Forelimb muscle (tissue), 1 donor: Measurements from ENCODE around the gene SNORC. TPM values are rescaled to one million over a fixed set of nuclear protein-coding genes. Genes with fewer than 3 reads are reported as not detected.

Source experiments
- DNase-seq: peaks from one replicate; pipeline ENCODE4 v3.0.0-alpha.2; 2013; ENCODE audit warnings: low read depth
- polyA plus RNA-seq: library from polyadenylated mRNA; unstranded; fragments of 120-200 nt; gene quantifications from one replicate; pipeline ENCODE4 v1.2.1, GENCODE V29; 2013; ENCODE audit not compliant: insufficient read length

Gene SNORC
- polyA plus RNA-seq, 1 donor: 1.4 TPM

- no peak for DNase-seq
These were observed 686 bp upstream of the SNORC start for GRCh38 chr2:232869138-232870017.

GRCh38 chr2:232870766-232871371 lies 805 bp downstream of the SNORC start:
- DNase-seq: no peak

GRCh38 chr2:232871418-232871834 lies 1.4 kb downstream of the SNORC start:
- DNase-seq: no peak

- no peak for DNase-seq
These were observed 2.0 kb downstream of the SNORC start for GRCh38 chr2:232871835-232872736.

GRCh38 chr2:232872826-232873225 lies 2.8 kb downstream of the SNORC start:
- DNase-seq: no peak

- no peak for DNase-seq
These were observed 3.3 kb downstream of the SNORC start for GRCh38 chr2:232873292-232873908.

GRCh38 chr2:232873909-232874641 lies 4.0 kb downstream of the SNORC start:
- no peak for DNase-seq

- no peak for DNase-seq
These were observed 4.7 kb downstream of the SNORC start for GRCh38 chr2:232874677-232875223.

- DNase-seq: no peak
These were observed 5.4 kb downstream of the SNORC start for GRCh38 chr2:232875256-232876121.

- no peak for DNase-seq
These were observed 6.3 kb downstream of the SNORC start for GRCh38 chr2:232876161-232876977.

GRCh38 chr2:232876978-232877441 lies 6.9 kb downstream of the SNORC start:
- DNase-seq: no peak

GRCh38 chr2:232877940-232878511 lies 8.0 kb downstream of the SNORC start:
- DNase-seq: no peak

GRCh38 chr2:232878855-232879617 lies 9.0 kb downstream of the SNORC start:
- no peak for DNase-seq

- no peak for DNase-seq
These were observed 9.8 kb downstream of the SNORC start for GRCh38 chr2:232879618-232880494.

GRCh38 chr2:232880764-232881351 lies 10.8 kb downstream of the SNORC start:
- no peak for DNase-seq

GRCh38 chr2:232882085-232882484 lies 12.0 kb downstream of the SNORC start:
- DNase-seq: no peak
